CD4-positive, alpha-beta T cell treated with Interleukin-6 for 4 hours (primary cell): ENCODE data around the gene LRRC7.
"Not testable (repeated sequence)": the region's sequence is repeated elsewhere in the genome, so short reads cannot be mapped to it uniquely, and the experiment has no call there.

ENCODE experiments used
- DNase-seq: peaks from one replicate; pipeline ENCODE4 v3.0.0-alpha.2; 2020; ENCODE audit warnings: mixed read lengths

The LRRC7 gene

GRCh38 chr1:69777971-69778370 lies 210.2 kb downstream of the LRRC7 start:
- DNase-seq: no peak

GRCh38 chr1:69787151-69787550 lies 219.4 kb downstream of the LRRC7 start:
- no peak for DNase-seq

GRCh38 chr1:69791311-69791710 lies 223.6 kb downstream of the LRRC7 start:
- DNase-seq: no peak

GRCh38 chr1:69794831-69795230 lies 227.1 kb downstream of the LRRC7 start:
- no peak for DNase-seq

GRCh38 chr1:69814926-69815325 lies 247.2 kb downstream of the LRRC7 start:
- no peak for DNase-seq

- DNase-seq: no peak
These were observed 257.2 kb downstream of the LRRC7 start for GRCh38 chr1:69824932-69825331.

- DNase-seq: no peak
These were observed 260.0 kb downstream of the LRRC7 start for GRCh38 chr1:69827732-69828131.

GRCh38 chr1:69833536-69833935 lies 265.8 kb downstream of the LRRC7 start:
- DNase-seq: no peak

- no peak for DNase-seq
These were observed 266.6 kb downstream of the LRRC7 start for GRCh38 chr1:69834336-69834735.

- DNase-seq: no peak
These were observed 268.2 kb downstream of the LRRC7 start for GRCh38 chr1:69835955-69836354.

- DNase-seq: no peak
These were observed 269.4 kb downstream of the LRRC7 start for GRCh38 chr1:69836971-69837636.

GRCh38 chr1:69842326-69842725 lies 274.6 kb downstream of the LRRC7 start:
- no peak for DNase-seq

- no peak for DNase-seq
These were observed 277.9 kb downstream of the LRRC7 start for GRCh38 chr1:69845655-69846054.

GRCh38 chr1:69846267-69846666 lies 278.5 kb downstream of the LRRC7 start:
- DNase-seq: no peak

GRCh38 chr1:69847670-69848069 lies 279.9 kb downstream of the LRRC7 start:
- no peak for DNase-seq

GRCh38 chr1:69852151-69852550 lies 284.4 kb downstream of the LRRC7 start:
- DNase-seq: no peak

- no peak for DNase-seq
These were observed 285.0 kb downstream of the LRRC7 start for GRCh38 chr1:69852706-69853105.

GRCh38 chr1:69858534-69858933 lies 290.8 kb downstream of the LRRC7 start:
- no peak for DNase-seq

GRCh38 chr1:69861641-69862040 lies 293.9 kb downstream of the LRRC7 start:
- DNase-seq: no peak

- DNase-seq: no peak
These were observed 295.2 kb downstream of the LRRC7 start for GRCh38 chr1:69862906-69863305.

- DNase-seq: no peak
These were observed 296.0 kb downstream of the LRRC7 start for GRCh38 chr1:69863704-69864103.

GRCh38 chr1:69871412-69871811 lies 303.7 kb downstream of the LRRC7 start:
- no peak for DNase-seq

- no peak for DNase-seq
These were observed 310.6 kb downstream of the LRRC7 start for GRCh38 chr1:69878338-69878737.

GRCh38 chr1:69888016-69888415 lies 320.3 kb downstream of the LRRC7 start:
- DNase-seq: not testable (repeated sequence)

- DNase-seq: no peak
These were observed 320.9 kb downstream of the LRRC7 start for GRCh38 chr1:69888657-69889056.
